ELF-1 (cell line): ENCODE results near the gene REXO1.
"Not testable (repeated sequence)": the region's sequence is repeated elsewhere in the genome, so short reads cannot be mapped to it uniquely, and the experiment has no call there.

Experiments
- DNase-seq: peaks from one replicate; pipeline ENCODE4 v3.0.0-alpha.2; 2016; ENCODE audit warnings: low read depth, low spot score

Gene REXO1

DNA sequence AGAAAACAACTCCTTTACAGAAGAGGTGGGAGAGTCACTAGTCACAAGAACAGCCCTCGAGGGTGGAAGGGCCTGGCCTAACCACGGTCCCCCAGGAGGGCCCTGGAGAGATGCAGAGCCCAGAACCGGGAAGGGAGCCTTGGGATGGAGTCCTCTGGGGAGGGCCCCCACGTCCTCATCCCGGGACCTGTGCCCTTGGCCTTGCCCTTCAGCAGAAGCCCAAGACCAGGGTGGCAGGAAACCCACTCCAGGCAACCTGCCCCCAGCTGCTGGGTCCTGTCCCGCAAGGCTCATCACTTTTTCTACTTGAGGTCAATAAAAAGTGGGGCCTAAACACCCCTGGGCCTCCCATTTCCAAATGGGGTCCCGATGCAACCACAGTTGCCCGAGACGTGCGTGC lies 33.9 kb downstream of the REXO1 start:
- DNase-seq, result no peak

DNA sequence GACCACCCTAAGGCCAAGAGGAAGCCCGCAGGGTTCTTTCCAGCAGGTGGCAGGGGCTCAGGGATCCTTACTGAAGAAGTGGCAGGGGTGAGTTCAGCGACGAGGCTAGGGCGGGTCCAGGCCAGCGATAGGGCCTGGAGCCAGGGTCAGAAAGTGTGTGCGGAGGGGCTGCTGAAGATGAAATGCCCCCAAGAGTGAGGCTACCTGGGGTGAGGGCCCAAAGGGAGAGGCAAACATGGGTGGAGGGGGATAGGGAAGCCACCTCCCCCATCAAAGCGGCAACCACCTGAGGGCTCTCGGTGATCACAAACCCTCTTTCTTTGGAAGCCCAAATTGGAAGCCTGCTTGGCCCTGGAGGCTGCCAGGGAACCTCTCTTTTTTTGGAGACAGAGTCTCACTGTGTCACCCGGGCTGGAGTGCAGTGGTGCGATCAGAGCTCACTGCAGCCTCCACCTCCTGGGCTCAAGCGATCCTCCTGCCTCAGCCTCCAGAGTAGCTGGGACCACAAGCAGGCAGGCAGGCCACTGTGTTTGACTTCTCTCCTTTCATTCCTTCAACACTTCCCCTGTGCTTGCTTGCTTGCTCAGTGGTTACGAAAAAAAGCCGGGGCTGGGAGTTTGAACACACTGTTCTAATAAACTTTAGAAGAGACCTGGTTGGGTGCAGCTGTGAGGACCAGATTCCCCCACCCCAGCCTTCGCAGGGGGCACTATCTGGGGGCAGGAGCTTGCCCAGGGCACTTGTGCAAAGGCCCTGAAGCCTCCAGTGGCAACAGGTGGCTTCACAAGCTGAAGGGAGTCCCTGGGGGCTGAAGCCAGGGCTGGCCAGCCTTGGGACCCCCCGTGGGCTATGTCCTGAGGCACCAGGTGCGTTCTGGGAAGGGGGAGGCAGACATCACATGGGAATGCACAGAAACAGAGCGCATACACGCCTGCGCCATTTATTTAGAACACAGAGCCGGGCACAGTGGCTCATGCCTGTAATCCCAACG lies 34.8 kb downstream of the REXO1 start:
- DNase-seq, result no peak

- DNase-seq, result peak; percentile 97
Observed at GRCh38 chr19:1812426-1813191, 35.7 kb downstream of the REXO1 start.

GRCh38 chr19:1811942-1812425 lies 36.3 kb downstream of the REXO1 start, which contains the start of gene ATP8B3:
Gene ATP8B3 (minus strand): TSS chr19:1812276. CDS start chr19:1811736, 540 bp downstream.
- no peak for DNase-seq

- no peak for DNase-seq
Observed at GRCh38 chr19:1811472-1811894, 36.8 kb downstream of the REXO1 start.

DNA sequence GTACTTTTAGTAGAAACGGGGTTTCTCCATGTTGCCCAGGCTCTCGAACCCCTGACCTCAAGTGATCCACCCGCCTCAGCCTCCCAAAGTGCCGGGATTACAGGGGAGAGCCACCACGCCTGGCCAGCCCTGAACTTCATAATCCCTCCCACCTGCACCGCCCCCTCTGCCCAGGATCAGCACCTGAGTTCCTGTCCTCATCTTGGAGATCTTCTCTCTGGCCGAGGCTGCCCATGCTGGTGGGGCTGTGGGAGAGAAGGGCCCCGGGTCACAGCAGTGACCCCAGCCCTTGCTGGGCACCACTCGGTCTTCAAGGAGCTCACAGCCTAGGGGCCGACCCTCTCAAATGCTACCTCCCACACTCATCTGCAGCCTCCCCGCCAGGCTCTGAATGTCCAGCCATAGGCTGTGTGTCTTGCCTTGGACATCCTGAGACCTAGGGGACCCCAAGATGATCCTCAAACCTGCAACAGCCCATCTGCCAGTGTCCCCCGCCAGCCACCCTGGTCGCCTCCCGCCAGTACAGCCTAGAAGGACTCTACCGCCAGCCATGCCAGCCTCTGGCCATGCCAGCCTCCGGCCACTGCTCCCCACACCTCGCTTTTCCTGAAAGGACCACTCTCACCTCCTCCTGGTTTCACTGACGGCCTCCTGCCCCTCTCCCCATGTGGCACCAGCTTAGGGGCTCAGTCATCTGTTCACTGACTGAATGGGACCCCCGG lies 37.7 kb downstream of the REXO1 start:
- DNase-seq, result no peak

DNA sequence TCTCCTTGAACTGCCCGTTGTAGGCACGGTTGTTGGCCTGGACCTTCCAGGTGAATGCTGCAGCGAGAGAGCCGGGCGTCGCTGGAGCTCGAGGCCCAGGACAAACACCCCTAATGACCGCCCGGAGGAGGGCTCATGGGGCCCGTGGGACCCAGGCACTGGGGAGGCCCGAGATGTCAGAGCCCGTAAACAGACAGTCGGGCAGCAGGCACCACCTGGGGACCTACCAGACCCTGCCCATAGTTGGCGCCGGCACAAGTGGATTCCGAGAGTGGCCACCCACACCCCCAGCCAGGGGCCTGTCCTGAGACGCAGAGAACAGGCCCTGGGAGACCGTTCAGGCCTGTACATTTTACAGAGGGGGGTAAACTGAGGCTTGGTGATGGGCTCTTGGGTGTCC lies 38.6 kb downstream of the REXO1 start:
- no peak for DNase-seq

- DNase-seq, result no peak
Observed at GRCh38 chr19:1808395-1808731, 39.9 kb downstream of the REXO1 start.

- no peak for DNase-seq
Observed at GRCh38 chr19:1807695-1808394, 40.4 kb downstream of the REXO1 start.

DNA sequence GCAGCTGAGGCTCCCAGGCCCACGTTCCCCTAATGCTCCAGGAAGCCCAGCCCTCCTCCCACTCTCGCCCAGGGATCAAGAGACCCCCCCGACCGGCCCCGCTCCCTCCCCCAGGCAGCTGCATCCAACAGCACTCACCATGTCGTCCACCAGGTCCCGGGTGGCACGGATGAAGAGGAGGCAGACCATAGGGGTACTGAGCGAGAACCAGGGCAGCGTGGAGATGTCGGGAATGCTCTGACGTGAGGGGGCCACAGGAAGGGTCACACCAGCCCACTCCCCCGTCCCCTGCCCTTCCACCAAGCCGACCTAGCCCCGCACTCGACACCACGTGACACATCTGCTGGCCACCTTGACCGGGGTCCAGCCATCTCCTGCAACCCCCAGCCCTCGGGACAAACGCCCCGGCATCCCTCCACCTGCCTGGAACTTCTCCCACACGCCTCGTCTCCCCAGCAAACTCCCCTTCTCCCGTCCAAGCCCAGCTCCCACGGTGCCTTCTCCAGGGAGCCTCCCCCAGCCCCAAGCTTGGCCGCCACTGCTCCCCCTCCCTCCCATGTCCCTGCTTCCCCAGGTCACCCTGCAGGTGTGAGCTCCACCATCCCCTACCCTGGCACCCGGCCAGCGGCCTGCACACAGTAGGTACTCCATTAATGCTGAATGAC lies 41.1 kb downstream of the REXO1 start:
- DNase-seq, result no peak

DNA sequence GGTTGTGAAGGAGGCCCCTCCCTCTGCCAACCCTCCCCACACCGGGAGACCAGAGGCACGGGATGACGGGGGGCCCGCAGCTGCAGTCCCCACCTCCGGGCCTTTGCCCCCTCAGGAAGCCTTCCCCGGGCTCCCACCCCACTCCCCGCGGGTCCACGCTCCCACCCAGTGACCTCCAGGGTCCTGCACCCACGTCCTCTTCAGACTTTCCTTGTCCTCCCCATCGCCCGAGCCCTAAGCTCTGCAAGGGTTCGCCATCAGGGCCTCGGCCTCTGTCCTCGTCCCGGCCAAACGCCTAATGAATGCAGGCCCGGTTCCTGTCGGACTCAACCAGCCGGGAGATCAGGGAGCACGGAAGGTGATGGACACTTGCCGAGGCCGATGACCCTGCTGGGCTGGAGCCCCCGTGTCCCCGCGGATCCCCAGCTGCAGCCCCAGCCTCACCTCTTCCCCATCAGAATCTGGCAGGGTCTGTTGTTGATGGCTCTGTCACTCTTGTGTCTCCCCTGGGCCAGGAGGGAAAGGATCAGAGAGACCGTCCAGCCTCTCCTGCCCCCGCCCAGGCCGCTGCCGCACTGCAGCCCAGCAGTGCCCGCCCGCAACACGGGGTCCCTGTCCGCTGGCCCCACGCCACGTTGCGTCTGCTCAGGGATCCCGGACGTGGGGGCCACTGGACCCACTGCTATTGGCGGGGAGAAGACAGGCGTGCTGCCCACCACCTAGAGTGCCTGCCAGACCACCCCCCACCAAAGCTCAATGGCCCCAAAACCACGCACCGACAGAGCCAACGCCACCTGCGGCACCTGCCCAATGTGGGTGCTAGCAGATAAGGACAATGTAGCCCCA lies 41.9 kb downstream of the REXO1 start:
- DNase-seq, result no peak

DNA sequence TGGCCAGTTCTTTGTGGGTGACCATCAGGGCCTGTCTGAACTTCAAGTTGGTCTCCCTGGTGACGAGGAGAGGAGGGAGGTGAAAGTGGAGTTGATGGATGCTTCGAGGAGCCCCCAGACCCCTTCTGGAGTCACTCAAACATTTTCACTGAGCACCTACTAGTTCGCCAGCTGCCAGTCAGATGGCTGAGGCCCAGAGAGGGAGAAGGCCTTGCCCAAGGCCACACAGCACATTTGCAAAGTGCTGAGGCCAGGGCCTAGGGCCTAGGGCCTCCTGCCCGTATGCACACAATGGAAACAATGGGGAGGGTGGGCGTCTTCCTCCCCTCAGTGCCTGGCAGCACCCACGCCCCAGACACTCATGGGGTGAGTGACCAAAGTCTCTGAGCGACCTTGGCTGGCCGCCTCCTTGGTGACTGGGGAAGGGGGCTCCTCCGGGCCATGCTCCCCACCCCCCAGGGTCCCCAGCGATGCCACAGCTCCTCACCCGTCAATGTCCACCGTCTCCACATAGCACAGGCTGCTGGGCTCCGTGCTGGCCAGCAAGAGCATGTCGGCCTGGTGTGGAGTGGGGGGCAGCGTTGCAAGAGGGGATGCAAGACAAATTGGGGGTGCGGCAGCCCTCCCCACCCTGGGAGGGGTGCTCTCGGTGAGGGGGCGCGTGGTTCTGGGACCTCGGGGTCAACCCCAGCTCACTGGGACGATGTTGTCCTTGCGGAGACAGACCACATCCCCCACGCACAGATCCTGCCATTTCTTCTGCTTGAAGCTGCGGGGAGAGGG lies 42.7 kb downstream of the REXO1 start:
- no peak for DNase-seq

GRCh38 chr19:1804858-1805257 lies 43.4 kb downstream of the REXO1 start:
- no peak for DNase-seq

GRCh38 chr19:1799695-1800342 lies 48.5 kb downstream of the REXO1 start:
- DNase-seq, result no peak

DNA sequence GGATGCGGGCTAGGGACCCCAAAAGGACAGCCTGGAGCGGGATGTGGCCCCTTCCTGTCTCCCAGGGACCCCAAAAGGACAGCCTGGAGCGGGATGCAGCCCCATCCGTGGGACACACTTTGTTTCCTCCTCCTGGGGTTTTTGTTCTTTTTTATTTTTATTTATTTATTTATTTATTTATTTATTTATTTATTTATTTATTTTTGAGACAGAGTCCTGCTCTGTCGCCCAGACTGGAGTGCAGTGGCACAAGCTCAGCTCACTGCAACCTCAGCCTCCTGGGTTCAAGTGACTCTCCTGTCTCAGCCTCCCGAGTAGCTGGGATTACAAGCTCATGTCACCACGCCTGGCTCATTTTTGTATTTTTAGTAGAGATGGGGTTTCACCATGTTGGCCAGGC lies 51.0 kb downstream of the REXO1 start:
- DNase-seq, result not testable (repeated sequence)

DNA sequence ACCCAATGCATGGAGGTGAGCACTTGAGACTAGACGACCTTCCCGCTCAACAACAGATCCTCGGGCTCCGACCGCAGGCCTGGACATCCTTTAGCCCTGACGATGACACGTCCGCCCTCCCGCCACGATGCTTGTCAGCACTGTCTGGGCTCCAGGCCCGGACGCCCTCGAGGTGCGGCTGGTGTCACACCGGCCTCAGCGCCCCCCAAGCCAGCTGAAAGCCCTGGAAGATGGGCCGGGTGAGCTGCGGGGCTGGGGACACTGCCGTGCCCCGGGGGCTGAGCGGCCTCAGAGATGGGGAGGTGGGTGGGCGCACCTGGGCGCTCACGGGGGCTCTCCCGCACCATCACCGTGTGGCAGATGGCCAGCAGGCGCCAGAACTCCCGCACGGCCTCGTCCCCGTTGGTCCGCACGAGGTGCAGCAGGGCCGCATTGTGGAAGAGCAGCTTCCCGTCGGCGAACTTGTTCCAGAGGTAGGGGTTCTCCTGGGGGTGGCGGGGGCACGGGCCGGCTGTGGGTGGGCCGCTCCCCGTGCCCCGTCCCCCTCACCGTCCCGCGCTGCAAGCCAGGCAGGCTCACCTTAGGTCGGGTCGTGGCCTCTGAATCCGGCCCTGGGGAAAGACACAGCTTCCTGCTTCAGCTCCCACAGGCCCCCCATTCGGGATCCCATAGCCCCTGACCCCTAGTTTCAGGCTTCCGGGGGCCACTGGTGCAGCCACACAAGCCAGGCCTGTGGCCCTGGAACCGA lies 51.7 kb downstream of the REXO1 start:
- no peak for DNase-seq

- peak; percentile 42 for DNase-seq
Observed at GRCh38 chr19:1794424-1795172, 53.7 kb downstream of the REXO1 start.
